Mesothelial cell of epicardium (in vitro differentiated cells): ENCODE results near the gene LGALS1. TPM values are rescaled to one million over a fixed set of nuclear protein-coding genes. Genes with fewer than 3 reads are reported as not detected.

Source experiments
- DNase-seq, 2 experiments: peaks; one replicate each; pipeline ENCODE4 v3.0.0; 2021; ENCODE audit warnings: low spot score in 2 of 2; ENCODE audit not compliant: unreplicated experiment in 2 of 2
- H3K27ac Mint-ChIP-seq: 2 replicates; pipeline ENCODE4 v1.8.0; 2021; ENCODE audit warnings: mixed read lengths
- H3K27me3 Mint-ChIP-seq: 2 replicates; pipeline ENCODE4 v1.8.0; 2021; ENCODE audit warnings: low read depth, mixed read lengths
- H3K36me3 Mint-ChIP-seq: 2 replicates; pipeline ENCODE4 v1.8.0; 2021; ENCODE audit warnings: mixed read lengths
- H3K4me1 Mint-ChIP-seq: 2 replicates; pipeline ENCODE4 v1.8.0; 2021; ENCODE audit warnings: mixed read lengths
- H3K4me3 Mint-ChIP-seq: 2 replicates; pipeline ENCODE4 v1.8.0; 2021; ENCODE audit warnings: mild to moderate bottlenecking, moderate library complexity, mixed read lengths
- H3K9me3 Mint-ChIP-seq: 2 replicates; pipeline ENCODE4 v1.8.0; 2021; ENCODE audit warnings: mixed read lengths
- total RNA-seq: library from RNA; stranded (reverse); gene quantifications from 3 replicates; pipeline ENCODE4 v1.2.1, GENCODE V29; 2021
- TF ChIP-seq, protein P1 (sequence below): fragments of 200-600 bp; sonication (generic); IDR thresholded peaks from one replicate; pipeline ENCODE4 v1.5.0; 2021; ENCODE audit warnings: antibody characterized with exemption; ENCODE audit not compliant: unreplicated experiment

The LGALS1 gene
- total RNA-seq, 1 donor from 2014 or later, result 238 TPM

DNA sequence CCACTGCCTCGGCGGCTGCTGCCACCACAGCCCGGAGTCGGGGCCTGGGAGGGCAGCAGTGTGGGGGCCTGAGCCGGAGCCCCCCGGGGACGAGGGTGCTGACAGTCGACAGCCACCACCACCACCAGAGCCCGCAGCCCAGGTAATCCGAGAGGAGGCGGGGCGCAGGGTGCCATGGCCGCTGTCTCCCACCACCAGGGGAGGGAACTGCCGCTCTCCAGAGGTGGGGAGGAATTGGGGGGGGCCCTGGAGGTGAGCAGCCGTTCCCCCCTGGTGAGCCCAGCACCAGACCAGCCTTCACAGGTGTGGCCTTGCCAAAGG lies 34.0 kb downstream of the LGALS1 start:
- H3K4me1 Mint-ChIP-seq, result no peaks in the 10 kb centered on the region
- H3K27ac Mint-ChIP-seq, result no peak overlapping the region

DNA sequence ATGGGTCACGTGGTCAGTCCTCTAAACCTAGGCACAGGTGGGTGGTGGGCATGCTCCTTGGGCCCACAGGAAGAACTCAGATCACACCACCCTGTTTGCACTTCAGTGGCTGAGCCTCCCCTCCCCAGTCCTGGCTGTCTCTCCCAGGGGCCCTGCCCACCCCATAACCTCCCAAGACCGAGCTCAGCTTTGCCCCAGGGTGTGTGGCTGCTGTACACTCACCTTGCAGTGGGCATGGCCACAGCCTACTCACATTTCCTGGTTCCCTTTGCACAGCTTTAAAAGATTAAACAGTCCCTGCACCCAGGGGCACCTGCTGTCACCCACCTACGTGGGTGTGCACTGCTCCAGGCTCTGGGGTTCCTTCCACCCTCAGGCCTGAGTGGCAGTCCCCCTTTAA lies 35.2 kb downstream of the LGALS1 start:
- peaks cover 7% of the 10 kb centered on the region for H3K36me3 Mint-ChIP-seq

More for the DNA sequence above, 34.0 kb downstream of the LGALS1 start:
- no peak overlapping the region for H3K4me3 Mint-ChIP-seq
- H3K9me3 Mint-ChIP-seq, result peaks cover 4% of the 10 kb centered on the region
- no peaks in the 10 kb centered on the region for H3K27me3 Mint-ChIP-seq
- DNase-seq, result no peak
- TF ChIP-seq, protein P1, sequence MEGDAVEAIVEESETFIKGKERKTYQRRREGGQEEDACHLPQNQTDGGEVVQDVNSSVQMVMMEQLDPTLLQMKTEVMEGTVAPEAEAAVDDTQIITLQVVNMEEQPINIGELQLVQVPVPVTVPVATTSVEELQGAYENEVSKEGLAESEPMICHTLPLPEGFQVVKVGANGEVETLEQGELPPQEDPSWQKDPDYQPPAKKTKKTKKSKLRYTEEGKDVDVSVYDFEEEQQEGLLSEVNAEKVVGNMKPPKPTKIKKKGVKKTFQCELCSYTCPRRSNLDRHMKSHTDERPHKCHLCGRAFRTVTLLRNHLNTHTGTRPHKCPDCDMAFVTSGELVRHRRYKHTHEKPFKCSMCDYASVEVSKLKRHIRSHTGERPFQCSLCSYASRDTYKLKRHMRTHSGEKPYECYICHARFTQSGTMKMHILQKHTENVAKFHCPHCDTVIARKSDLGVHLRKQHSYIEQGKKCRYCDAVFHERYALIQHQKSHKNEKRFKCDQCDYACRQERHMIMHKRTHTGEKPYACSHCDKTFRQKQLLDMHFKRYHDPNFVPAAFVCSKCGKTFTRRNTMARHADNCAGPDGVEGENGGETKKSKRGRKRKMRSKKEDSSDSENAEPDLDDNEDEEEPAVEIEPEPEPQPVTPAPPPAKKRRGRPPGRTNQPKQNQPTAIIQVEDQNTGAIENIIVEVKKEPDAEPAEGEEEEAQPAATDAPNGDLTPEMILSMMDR, result no peak
- H3K36me3 Mint-ChIP-seq, result peaks cover 9% of the 10 kb centered on the region

DNA sequence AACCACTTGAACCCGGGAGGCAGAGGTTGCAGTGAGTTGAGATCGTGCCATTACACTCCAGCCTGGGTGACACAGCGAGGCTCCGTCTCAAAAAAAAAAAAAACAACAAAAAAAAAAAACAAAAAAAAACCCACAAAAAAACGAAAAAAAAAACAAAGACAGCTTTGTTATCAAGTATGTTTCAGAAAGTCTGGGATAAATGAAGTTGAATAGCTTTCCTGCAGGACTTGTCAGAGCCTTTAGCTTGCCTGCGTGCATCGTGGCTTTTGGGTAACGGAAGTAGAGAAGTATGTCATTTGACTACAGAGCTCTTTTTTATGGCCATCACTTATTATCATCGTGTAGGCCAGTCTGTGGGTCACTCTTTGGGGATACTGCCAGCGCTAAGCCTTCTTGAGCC lies 36.1 kb downstream of the LGALS1 start:
- no peaks in the 10 kb centered on the region for H3K4me1 Mint-ChIP-seq
- H3K4me3 Mint-ChIP-seq, result no peak overlapping the region
- H3K36me3 Mint-ChIP-seq, result peaks cover 8% of the 10 kb centered on the region
- no peaks in the 10 kb centered on the region for H3K27me3 Mint-ChIP-seq
- DNase-seq, result no peak
- no peak overlapping the region for H3K27ac Mint-ChIP-seq
- TF ChIP-seq, protein P1, result no peak
- peaks cover 4% of the 10 kb centered on the region for H3K9me3 Mint-ChIP-seq

More for the DNA sequence above, 35.2 kb downstream of the LGALS1 start:
- H3K9me3 Mint-ChIP-seq, result peaks cover 4% of the 10 kb centered on the region
- no peaks in the 10 kb centered on the region for H3K27me3 Mint-ChIP-seq
- H3K4me3 Mint-ChIP-seq, result no peak overlapping the region
- no peaks in the 10 kb centered on the region for H3K4me1 Mint-ChIP-seq
- H3K27ac Mint-ChIP-seq, result no peak overlapping the region
- no peak for DNase-seq
- TF ChIP-seq, protein P1, result no peak

DNA sequence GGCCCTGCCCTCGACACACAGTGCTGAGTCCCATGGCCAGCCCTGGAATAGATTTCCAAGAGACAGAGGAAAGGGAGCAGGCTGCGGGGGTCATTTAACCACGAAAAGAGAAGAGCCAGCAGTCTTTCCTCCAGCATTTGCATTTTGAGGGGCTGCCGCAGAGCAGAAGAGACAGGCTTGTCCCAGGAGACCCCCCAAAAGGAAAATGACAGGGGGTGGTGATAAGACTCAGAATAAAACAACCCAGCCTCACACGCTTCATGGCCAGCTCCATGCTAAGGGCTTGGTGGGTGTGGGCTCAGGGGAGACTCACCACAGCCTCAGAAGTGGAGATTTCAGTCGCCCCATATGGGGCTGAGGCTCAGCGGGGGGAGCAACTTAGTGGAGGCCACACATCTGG lies 38.3 kb downstream of the LGALS1 start:
- Mint-ChIP-seq H3K36me3 (peaks cover 14% of the 10 kb centered on the region), H3K9me3 (peaks cover 4% of the 10 kb centered on the region), H3K27ac (no peak overlapping the region), H3K27me3 (no peaks in the 10 kb centered on the region), H3K4me1 (no peaks in the 10 kb centered on the region), H3K4me3 (no peak overlapping the region)
- TF ChIP-seq, protein P1, result no peak
- DNase-seq, result no peak

DNA sequence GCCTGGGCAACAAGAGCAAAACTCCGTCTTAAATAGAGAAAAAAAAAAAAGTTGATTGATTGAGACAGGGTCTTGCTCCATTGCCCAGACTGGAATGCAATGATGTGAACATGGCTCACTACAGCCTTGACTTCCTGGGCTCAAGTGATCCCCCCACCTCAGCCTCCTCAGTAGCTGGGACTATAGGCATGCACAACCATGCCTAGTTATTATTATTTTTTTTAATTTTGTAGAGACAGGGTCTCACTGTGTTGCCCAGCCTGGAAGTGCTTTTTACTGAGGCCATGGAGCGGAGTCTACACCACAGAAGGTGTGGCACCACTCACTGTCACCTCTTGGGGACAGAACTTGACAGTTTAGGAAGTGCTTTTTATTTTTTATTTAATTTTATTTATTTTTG lies 39.2 kb downstream of the LGALS1 start:
- Mint-ChIP-seq H3K27me3 (no peaks in the 10 kb centered on the region), H3K4me3 (no peak overlapping the region), H3K36me3 (peaks cover 13% of the 10 kb centered on the region), H3K27ac (no peak overlapping the region), H3K9me3 (peaks cover 4% of the 10 kb centered on the region), H3K4me1 (no peaks in the 10 kb centered on the region)
- TF ChIP-seq, protein P1, result no peak
- DNase-seq, result no peak

DNA sequence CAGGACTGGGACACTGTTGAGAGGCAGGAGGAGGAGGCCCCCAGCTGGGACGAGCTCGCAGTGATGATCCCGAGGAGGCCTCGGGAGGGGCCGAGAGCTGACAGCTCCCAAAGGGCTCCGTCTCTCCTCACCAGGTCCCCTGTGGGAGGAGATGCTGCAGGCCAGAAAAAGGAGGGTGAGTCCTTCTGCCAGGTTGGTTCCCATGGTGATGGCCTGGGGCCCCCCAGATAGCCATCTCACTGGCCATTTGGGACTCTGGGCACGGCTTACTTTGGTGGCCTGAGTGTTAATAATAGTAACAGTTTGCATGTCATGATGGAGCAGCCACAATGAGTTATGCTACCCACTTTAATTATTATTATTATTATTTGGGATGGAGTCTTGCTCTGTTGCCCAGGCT lies 40.3 kb downstream of the LGALS1 start:
- no peaks in the 10 kb centered on the region for H3K27me3 Mint-ChIP-seq
- no peaks in the 10 kb centered on the region for H3K9me3 Mint-ChIP-seq
- no peak for DNase-seq
- H3K36me3 Mint-ChIP-seq, result peaks cover 10% of the 10 kb centered on the region
- H3K4me1 Mint-ChIP-seq, result no peaks in the 10 kb centered on the region
- H3K4me3 Mint-ChIP-seq, result no peak overlapping the region
- H3K27ac Mint-ChIP-seq, result no peak overlapping the region
- TF ChIP-seq, protein P1, result no peak
